Osteoblast (primary cell): ENCODE results near the gene SEC63. TPM values are rescaled to one million over a fixed set of nuclear protein-coding genes. Genes with fewer than 3 reads are reported as not detected.
"Not testable (repeated sequence)": the region's sequence is repeated elsewhere in the genome, so short reads cannot be mapped to it uniquely, and the experiment has no call there.

Source experiments
- DNase-seq: peaks from one replicate; pipeline ENCODE4 v3.0.0; 2011; ENCODE audit warnings: low spot score, mixed read lengths; ENCODE audit not compliant: insufficient read length; ENCODE audit errors: missing footprints
- H2AFZ ChIP-seq: 2 replicates; pipeline ENCODE4 v1.6.0; 2011; ENCODE audit warnings: mild to moderate bottlenecking, low read length
- H3K27ac ChIP-seq: 2 replicates; pipeline ENCODE4 v1.5.1; 2011; ENCODE audit warnings: mild to moderate bottlenecking, low read depth, low read length, moderate library complexity
- H3K27me3 ChIP-seq: 2 replicates; pipeline ENCODE4 v1.6.0; 2012; ENCODE audit warnings: mild to moderate bottlenecking, control low read depth, inconsistent platforms, low read length, moderate library complexity; ENCODE audit not compliant: insufficient read depth
- H3K36me3 ChIP-seq: 2 replicates; pipeline ENCODE4 v1.5.1; 2011; ENCODE audit warnings: mild to moderate bottlenecking, low read length, control low read depth, moderate library complexity; ENCODE audit not compliant: insufficient read depth
- H3K4me1 ChIP-seq: 2 replicates; pipeline ENCODE4 v1.5.1; 2011; ENCODE audit warnings: mild to moderate bottlenecking, low read length, control low read depth, moderate library complexity; ENCODE audit not compliant: insufficient read depth
- H3K4me2 ChIP-seq: 2 replicates; pipeline ENCODE4 v1.6.0; 2011; ENCODE audit warnings: mild to moderate bottlenecking, low read length; ENCODE audit not compliant: insufficient read depth
- H3K4me3 ChIP-seq: fragments of 200-600 bp; sonication (generic); 3 replicates; pipeline ENCODE4 v1.5.1; 2012; ENCODE audit warnings: mild to moderate bottlenecking, low read length, inconsistent platforms; ENCODE audit not compliant: insufficient read depth
- H3K79me2 ChIP-seq: 2 replicates; pipeline ENCODE4 v1.6.0; 2012; ENCODE audit warnings: mild to moderate bottlenecking, low read length, control low read depth, inconsistent platforms; ENCODE audit not compliant: insufficient read depth
- H3K9me3 ChIP-seq: 2 replicates; pipeline ENCODE4 v1.5.1; 2011; ENCODE audit warnings: low read depth, low read length, control low read depth
- H4K20me1 ChIP-seq: 2 replicates; pipeline ENCODE4 v1.6.0; 2012; ENCODE audit warnings: mild to moderate bottlenecking, low read length, control low read depth; ENCODE audit not compliant: insufficient read depth
- CTCF ChIP-seq: IDR thresholded peaks from 2 replicates; pipeline ENCODE4 v1.5.1; 2011; ENCODE audit warnings: mild to moderate bottlenecking, low read depth, low read length, moderate library complexity; ENCODE audit errors: extremely low read depth
- total RNA-seq: library from RNA; depleted of rRNA; stranded (reverse); fragments of >200 nt; gene quantifications from 2 replicates; pipeline ENCODE4 v1.2.3, GENCODE V29; 2012

SEC63 gene
- total RNA-seq, 1 donor, result 35.8 TPM

- Histone ChIP-seq H3K27ac (no peak overlapping the region), H3K4me3 (no peak overlapping the region), H3K27me3 (peaks cover 7% of the 10 kb centered on the region), H3K9me3 (no peaks in the 10 kb centered on the region), H4K20me1 (no peaks in the 10 kb centered on the region), H3K4me1 (peaks cover 13% of the 10 kb centered on the region), H3K4me2 (no peak overlapping the region), H3K36me3 (no peaks in the 10 kb centered on the region), H3K79me2 (no peaks in the 10 kb centered on the region), H2AFZ (no peak overlapping the region)
- TF ChIP-seq CTCF, result no peak
- DNase-seq, result no peak
These were observed 10.1 kb upstream of the SEC63 start for GRCh38 chr6:107968081-107968480.

- Histone ChIP-seq H3K27me3 (no peaks in the 10 kb centered on the region), H3K9me3 (no peaks in the 10 kb centered on the region), H3K4me2 (peak overlapping the region; percentile 50), H3K36me3 (no peaks in the 10 kb centered on the region), H3K79me2 (no peaks in the 10 kb centered on the region), H4K20me1 (no peaks in the 10 kb centered on the region), H2AFZ (peak overlapping the region; percentile 22), H3K4me3 (no peak overlapping the region), H3K27ac (no peak overlapping the region), H3K4me1 (peaks cover 13% of the 10 kb centered on the region)
- no peak for TF ChIP-seq CTCF
- peak; percentile 76 for DNase-seq
These were observed 7.7 kb upstream of the SEC63 start for GRCh38 chr6:107965746-107966145.

GRCh38 chr6:107962723-107963122 lies 4.7 kb upstream of the SEC63 start:
- H2AFZ ChIP-seq, result no peak overlapping the region
- peaks cover 2% of the 10 kb centered on the region for H3K79me2 ChIP-seq
- H3K27ac ChIP-seq, result no peak overlapping the region
- H3K4me3 ChIP-seq, result no peak overlapping the region
- no peak for DNase-seq
- H3K4me2 ChIP-seq, result no peak overlapping the region
- TF ChIP-seq CTCF, result no peak
- H4K20me1 ChIP-seq, result no peaks in the 10 kb centered on the region
- H3K9me3 ChIP-seq, result no peaks in the 10 kb centered on the region
- H3K27me3 ChIP-seq, result no peaks in the 10 kb centered on the region
- peaks cover 16% of the 10 kb centered on the region for H3K4me1 ChIP-seq
- H3K36me3 ChIP-seq, result no peaks in the 10 kb centered on the region

GRCh38 chr6:107959392-107959791 lies 1.4 kb upstream of the SEC63 start:
- no peaks in the 10 kb centered on the region for H3K27me3 ChIP-seq
- peaks cover 3% of the 10 kb centered on the region for H3K4me1 ChIP-seq
- no peak overlapping the region for H3K27ac ChIP-seq
- H3K36me3 ChIP-seq, result peaks cover 4% of the 10 kb centered on the region
- H3K4me3 ChIP-seq, result no peak overlapping the region
- no peaks in the 10 kb centered on the region for H3K9me3 ChIP-seq
- peak; percentile 2 for DNase-seq
- H2AFZ ChIP-seq, result peak overlapping the region; percentile 54
- TF ChIP-seq CTCF, result no peak
- H4K20me1 ChIP-seq, result peaks cover 16% of the 10 kb centered on the region
- H3K79me2 ChIP-seq, result peaks cover 35% of the 10 kb centered on the region
- H3K4me2 ChIP-seq, result peak overlapping the region; percentile 80

- not testable (repeated sequence) for H3K27me3 ChIP-seq, H3K4me1 ChIP-seq, H3K9me3 ChIP-seq, H3K36me3 ChIP-seq
- Histone ChIP-seq H3K4me2 (peak overlapping the region; percentile 80), H4K20me1 (peaks cover 17% of the 10 kb centered on the region), H2AFZ (peak overlapping the region; percentile 94), H3K27ac (peak overlapping the region; percentile 44), H3K79me2 (peaks cover 38% of the 10 kb centered on the region), H3K4me3 (peak overlapping the region; percentile 98)
- peak; percentile 13 for DNase-seq
These were observed 818 bp upstream of the SEC63 start for GRCh38 chr6:107958689-107959362.
